ENCODE results near the gene FBXL16. TPM values are rescaled to one million over a fixed set of nuclear protein-coding genes. Genes with fewer than 3 reads are reported as not detected.

FBXL16 gene
- total and polyA plus RNA-seq, 4 donors, result under 0.01 to 0.14 TPM; not detected in 2

DNA sequence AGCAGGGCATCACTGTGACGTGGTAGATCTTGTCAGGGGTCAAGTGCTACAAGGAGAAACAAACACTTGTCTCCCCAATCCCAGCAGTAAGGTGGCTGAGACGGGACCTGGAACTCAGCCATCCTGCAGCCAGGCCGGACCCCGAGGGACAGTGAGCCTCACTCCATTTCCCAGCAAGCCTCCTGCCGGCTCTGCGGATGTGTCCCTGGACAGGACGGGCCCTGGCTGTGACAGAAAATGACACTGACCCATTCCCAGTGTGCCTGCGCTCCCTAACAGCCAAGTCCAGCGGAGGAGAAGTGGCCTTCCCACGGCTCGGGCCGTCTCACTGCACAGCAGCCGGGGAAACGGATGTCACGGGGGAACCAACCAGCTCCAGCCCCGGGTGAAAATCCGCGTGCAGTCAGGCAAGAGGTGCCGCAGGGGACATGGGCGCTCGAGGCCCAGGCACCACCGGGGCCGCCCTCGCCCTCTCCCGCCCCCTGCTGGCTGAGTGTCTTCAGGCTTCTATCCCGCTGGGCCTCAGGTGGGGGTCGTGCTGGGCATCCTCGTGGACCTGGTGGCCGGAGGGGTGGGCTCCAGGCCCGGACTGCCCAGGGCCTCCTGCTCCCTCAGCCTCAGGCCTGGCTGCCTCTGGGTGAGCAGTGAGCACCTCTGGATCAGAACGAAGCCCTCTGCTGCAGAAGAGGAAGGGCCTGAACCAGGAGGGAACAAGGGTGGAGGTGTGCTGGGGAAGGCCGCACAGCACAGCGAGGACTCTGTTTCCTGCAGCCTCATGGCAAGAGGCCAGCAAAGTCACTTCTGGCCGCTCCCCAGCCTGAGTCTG lies 28.0 kb upstream of the FBXL16 start (continued):
- TF ChIP-seq, protein P1, sequence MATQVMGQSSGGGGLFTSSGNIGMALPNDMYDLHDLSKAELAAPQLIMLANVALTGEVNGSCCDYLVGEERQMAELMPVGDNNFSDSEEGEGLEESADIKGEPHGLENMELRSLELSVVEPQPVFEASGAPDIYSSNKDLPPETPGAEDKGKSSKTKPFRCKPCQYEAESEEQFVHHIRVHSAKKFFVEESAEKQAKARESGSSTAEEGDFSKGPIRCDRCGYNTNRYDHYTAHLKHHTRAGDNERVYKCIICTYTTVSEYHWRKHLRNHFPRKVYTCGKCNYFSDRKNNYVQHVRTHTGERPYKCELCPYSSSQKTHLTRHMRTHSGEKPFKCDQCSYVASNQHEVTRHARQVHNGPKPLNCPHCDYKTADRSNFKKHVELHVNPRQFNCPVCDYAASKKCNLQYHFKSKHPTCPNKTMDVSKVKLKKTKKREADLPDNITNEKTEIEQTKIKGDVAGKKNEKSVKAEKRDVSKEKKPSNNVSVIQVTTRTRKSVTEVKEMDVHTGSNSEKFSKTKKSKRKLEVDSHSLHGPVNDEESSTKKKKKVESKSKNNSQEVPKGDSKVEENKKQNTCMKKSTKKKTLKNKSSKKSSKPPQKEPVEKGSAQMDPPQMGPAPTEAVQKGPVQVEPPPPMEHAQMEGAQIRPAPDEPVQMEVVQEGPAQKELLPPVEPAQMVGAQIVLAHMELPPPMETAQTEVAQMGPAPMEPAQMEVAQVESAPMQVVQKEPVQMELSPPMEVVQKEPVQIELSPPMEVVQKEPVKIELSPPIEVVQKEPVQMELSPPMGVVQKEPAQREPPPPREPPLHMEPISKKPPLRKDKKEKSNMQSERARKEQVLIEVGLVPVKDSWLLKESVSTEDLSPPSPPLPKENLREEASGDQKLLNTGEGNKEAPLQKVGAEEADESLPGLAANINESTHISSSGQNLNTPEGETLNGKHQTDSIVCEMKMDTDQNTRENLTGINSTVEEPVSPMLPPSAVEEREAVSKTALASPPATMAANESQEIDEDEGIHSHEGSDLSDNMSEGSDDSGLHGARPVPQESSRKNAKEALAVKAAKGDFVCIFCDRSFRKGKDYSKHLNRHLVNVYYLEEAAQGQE (IDR thresholded peaks at IDR 0.05), result no peak
- TF ChIP-seq TAF1 (conservative IDR thresholded peaks at IDR 0.05) (no peak), FOXA1 (IDR thresholded peaks at IDR 0.05) (no peak)

DNA sequence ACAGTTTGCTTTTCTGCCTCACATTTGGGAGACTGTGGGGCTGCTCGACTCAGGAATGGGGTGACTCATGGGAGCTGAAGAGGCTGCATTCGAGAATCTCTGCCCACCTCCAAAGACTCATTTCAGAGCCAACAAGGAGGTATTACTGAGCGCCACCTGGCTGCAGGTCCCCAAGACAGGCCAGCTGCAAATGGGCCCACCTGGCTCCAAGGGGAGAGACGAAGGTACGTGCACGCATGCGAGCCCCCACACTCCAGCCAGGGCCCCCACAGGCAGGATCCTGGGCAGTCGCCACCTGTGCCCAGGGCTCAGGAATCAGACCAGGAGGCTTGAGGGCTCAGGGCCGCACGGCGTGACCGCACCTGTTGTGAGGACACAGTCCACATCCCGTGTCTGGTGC lies 27.3 kb upstream of the FBXL16 start:
- peaks cover 12 to 56% (median 14%) of the 10 kb centered on the region in 4 donors for H3K36me3 ChIP-seq (ENCODE audit: control insufficient read depth in 4 of 4, insufficient read depth in 3 of 4, low read depth in 1 of 4, low read length in 3 of 4)

More for the DNA sequence above, 27.3 kb upstream of the FBXL16 start:
- no peak overlapping the region for H3K27ac ChIP-seq (ENCODE audit: low read depth in 1 of 2, low read length in 2 of 2)
- DNase-seq (ENCODE audit: low spot score), result no peak
- H3K27me3 ChIP-seq (ENCODE audit: control insufficient read depth in 4 of 4, insufficient read depth in 4 of 4, low read length in 3 of 4), result no peaks in the 10 kb centered on the region
- peaks cover 0 to 6% (median 4%) of the 10 kb centered on the region in 4 donors for H3K4me1 ChIP-seq (ENCODE audit: control insufficient read depth in 4 of 4, insufficient read depth in 4 of 4, low read length in 3 of 4)
- no peak for TF ChIP-seq HNF4A (conservative IDR thresholded peaks at IDR 0.05)
- no peak for TF ChIP-seq SP1 (IDR thresholded peaks at IDR 0.05)
- no peak for TF ChIP-seq YY1 (IDR thresholded peaks at IDR 0.05)
- no peak for TF ChIP-seq EGR1 (IDR thresholded peaks at IDR 0.05; ENCODE audit: low read depth in 2 of 2)
- TF ChIP-seq RAD21 (IDR thresholded peaks at IDR 0.05), result no peak
- no peak for TF ChIP-seq FOXA2 (IDR thresholded peaks at IDR 0.05)
- TF ChIP-seq GABPA (IDR thresholded peaks at IDR 0.05 in 1 of 2, conservative IDR thresholded peaks at IDR 0.05 in 1 of 2), result no peak
- no peak for TF ChIP-seq RXRA (IDR thresholded peaks at IDR 0.05)
- TF ChIP-seq, protein P2, sequence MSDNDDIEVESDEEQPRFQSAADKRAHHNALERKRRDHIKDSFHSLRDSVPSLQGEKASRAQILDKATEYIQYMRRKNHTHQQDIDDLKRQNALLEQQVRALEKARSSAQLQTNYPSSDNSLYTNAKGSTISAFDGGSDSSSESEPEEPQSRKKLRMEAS (IDR thresholded peaks at IDR 0.05), result no peak
- TF ChIP-seq HNF4G (IDR thresholded peaks at IDR 0.05), result no peak
- TF ChIP-seq TAF1 (conservative IDR thresholded peaks at IDR 0.05), result no peak
- TF ChIP-seq, protein P3, sequence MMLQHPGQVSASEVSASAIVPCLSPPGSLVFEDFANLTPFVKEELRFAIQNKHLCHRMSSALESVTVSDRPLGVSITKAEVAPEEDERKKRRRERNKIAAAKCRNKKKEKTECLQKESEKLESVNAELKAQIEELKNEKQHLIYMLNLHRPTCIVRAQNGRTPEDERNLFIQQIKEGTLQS (IDR thresholded peaks at IDR 0.05), result no peak
- no peak for TF ChIP-seq ZBTB33 (IDR thresholded peaks at IDR 0.05)
- TF ChIP-seq JUND (IDR thresholded peaks at IDR 0.05), result no peak
- TF ChIP-seq FOXA1 (IDR thresholded peaks at IDR 0.05), result no peak
- TF ChIP-seq, protein P1 (IDR thresholded peaks at IDR 0.05), result no peak
- no peak for TF ChIP-seq NR2F2 (IDR thresholded peaks at IDR 0.05)
- TF ChIP-seq, protein P4, sequence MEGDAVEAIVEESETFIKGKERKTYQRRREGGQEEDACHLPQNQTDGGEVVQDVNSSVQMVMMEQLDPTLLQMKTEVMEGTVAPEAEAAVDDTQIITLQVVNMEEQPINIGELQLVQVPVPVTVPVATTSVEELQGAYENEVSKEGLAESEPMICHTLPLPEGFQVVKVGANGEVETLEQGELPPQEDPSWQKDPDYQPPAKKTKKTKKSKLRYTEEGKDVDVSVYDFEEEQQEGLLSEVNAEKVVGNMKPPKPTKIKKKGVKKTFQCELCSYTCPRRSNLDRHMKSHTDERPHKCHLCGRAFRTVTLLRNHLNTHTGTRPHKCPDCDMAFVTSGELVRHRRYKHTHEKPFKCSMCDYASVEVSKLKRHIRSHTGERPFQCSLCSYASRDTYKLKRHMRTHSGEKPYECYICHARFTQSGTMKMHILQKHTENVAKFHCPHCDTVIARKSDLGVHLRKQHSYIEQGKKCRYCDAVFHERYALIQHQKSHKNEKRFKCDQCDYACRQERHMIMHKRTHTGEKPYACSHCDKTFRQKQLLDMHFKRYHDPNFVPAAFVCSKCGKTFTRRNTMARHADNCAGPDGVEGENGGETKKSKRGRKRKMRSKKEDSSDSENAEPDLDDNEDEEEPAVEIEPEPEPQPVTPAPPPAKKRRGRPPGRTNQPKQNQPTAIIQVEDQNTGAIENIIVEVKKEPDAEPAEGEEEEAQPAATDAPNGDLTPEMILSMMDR (IDR thresholded peaks at IDR 0.05; ENCODE audit: low read depth, low read length, missing input control), result no peak
- H3K4me3 ChIP-seq (ENCODE audit: low read depth in 1 of 3, low read length in 3 of 3), result no peak overlapping the region
- WGBS, result 94% methylated on average over 13 of the region's 13 CpGs
- H3K9ac ChIP-seq (ENCODE audit: low read depth in 1 of 2, low read length in 2 of 2), result no peak overlapping the region
- H3K9me3 ChIP-seq (ENCODE audit: control insufficient read depth in 4 of 4, low read length in 3 of 4), result no peaks in the 10 kb centered on the region

Measured in liver (tissue), 9 donors.